ENCODE measurements around the gene TBR1.

TBR1 gene

GRCh38 chr2:161426455-161426921 lies 10.4 kb downstream of the TBR1 start:
- FAIRE-seq (no peak), DNase-seq (ENCODE audit: extremely low spot score, insufficient read length, low read depth) (no peak)

GRCh38 chr2:161426922-161427663 lies 11.0 kb downstream of the TBR1 start:
- DNase-seq (ENCODE audit: extremely low spot score, insufficient read length, low read depth), result no peak
- no peak for FAIRE-seq

GRCh38 chr2:161427664-161428587 lies 11.8 kb downstream of the TBR1 start:
- FAIRE-seq (no peak), DNase-seq (ENCODE audit: extremely low spot score, insufficient read length, low read depth) (no peak)

GRCh38 chr2:161430386-161430785 lies 14.3 kb downstream of the TBR1 start:
- FAIRE-seq, result no peak
- DNase-seq (ENCODE audit: extremely low spot score, insufficient read length, low read depth), result no peak

GRCh38 chr2:161432107-161432506 lies 16.0 kb downstream of the TBR1 start:
- FAIRE-seq, result no peak

GRCh38 chr2:161434118-161434517 lies 18.0 kb downstream of the TBR1 start:
- no peak for FAIRE-seq
- DNase-seq (ENCODE audit: extremely low spot score, insufficient read length, low read depth), result no peak

More at GRCh38 chr2:161432107-161432506, 16.0 kb downstream of the TBR1 start:
- DNase-seq (ENCODE audit: extremely low spot score, insufficient read length, low read depth), result no peak

- FAIRE-seq (no peak), DNase-seq (ENCODE audit: extremely low spot score, insufficient read length, low read depth) (no peak)
Measured at GRCh38 chr2:161436411-161436810, 20.3 kb downstream of the TBR1 start.

GRCh38 chr2:161438598-161438997 lies 22.5 kb downstream of the TBR1 start:
- DNase-seq (ENCODE audit: extremely low spot score, insufficient read length, low read depth) (no peak), FAIRE-seq (no peak)

GRCh38 chr2:161445097-161445496 lies 29.0 kb downstream of the TBR1 start:
- FAIRE-seq (no peak), DNase-seq (ENCODE audit: extremely low spot score, insufficient read length, low read depth) (no peak)

- DNase-seq (ENCODE audit: extremely low spot score, insufficient read length, low read depth), result no peak
- no peak for FAIRE-seq
Measured at GRCh38 chr2:161448431-161448830, 32.3 kb downstream of the TBR1 start.

- FAIRE-seq (no peak), DNase-seq (ENCODE audit: extremely low spot score, insufficient read length, low read depth) (no peak)
Measured at GRCh38 chr2:161471631-161472030, 55.5 kb downstream of the TBR1 start.

GRCh38 chr2:161474920-161475319 lies 58.8 kb downstream of the TBR1 start:
- no peak for FAIRE-seq
- DNase-seq (ENCODE audit: extremely low spot score, insufficient read length, low read depth), result no peak

All from GM18507 (cell line).